CD4-positive, alpha-beta T cell (primary cell): Measurements from ENCODE around the gene PPP2R5C. TPM values are rescaled to one million over a fixed set of nuclear protein-coding genes. Genes with fewer than 3 reads are reported as not detected.
"Not testable (repeated sequence)": the region's sequence is repeated elsewhere in the genome, so short reads cannot be mapped to it uniquely, and the experiment has no call there.

Experiments
- ATAC-seq: fragments of 200-7000 bp; cut with Tn5 transposase; one replicate; pipeline ENCODE4 v1.10.0; 2022; ENCODE audit warnings: mild to moderate bottlenecking; ENCODE audit not compliant: poor library complexity
- CTCF ChIA-PET: fragments of 350-600 bp; sonication (Branson Sonifier 250); formaldehyde crosslinking; loops from one replicate; lab custom pipeline; 2021; ENCODE audit warnings: antibody characterized with exemption, inconsistent platforms; lab: Charles Lee
- POLR2A ChIA-PET: fragments of 350-600 bp; sonication (Branson Sonifier 250); formaldehyde crosslinking; loops from one replicate; lab custom pipeline; 2021; ENCODE audit warnings: antibody characterized with exemption, inconsistent platforms; lab: Charles Lee
- DNase-seq, 14 experiments: peaks; one replicate each; pipeline ENCODE4 v3.0.0-alpha.2; 2013 to 2020; ENCODE audit warnings: mixed read lengths in 2 of 14
- H3K27ac ChIP-seq, 2 donors: one replicate each; pipeline versions ENCODE4 v1.5.1 to v1.7.0; 2013; ENCODE audit warnings: low read length in 2 of 2, low read depth in 1 of 2, mild to moderate bottlenecking in 1 of 2
- H3K27me3 ChIP-seq, 2 experiments: 1 replicate in 1 of 2; 2 replicates in 1 of 2; pipeline versions ENCODE4 v1.6.1 to v1.7.0; 2013; ENCODE audit warnings: low read length in 2 of 2, control low read depth in 1 of 2, mild to moderate bottlenecking in 1 of 2, moderate library complexity in 1 of 2; ENCODE audit not compliant: insufficient read depth in 2 of 2, control insufficient read depth in 1 of 2
- H3K36me3 ChIP-seq: one replicate; pipeline ENCODE4 v1.6.1; 2013; ENCODE audit warnings: low read length, control low read depth; ENCODE audit not compliant: insufficient read depth
- H3K4me1 ChIP-seq: one replicate; pipeline ENCODE4 v1.6.1; 2013; ENCODE audit warnings: low read length, control low read depth; ENCODE audit not compliant: insufficient read depth
- H3K4me3 ChIP-seq: one replicate; pipeline ENCODE4 v1.5.1; 2013; ENCODE audit warnings: mild to moderate bottlenecking, low read length, moderate library complexity
- H3K9me3 ChIP-seq, 2 experiments: 1 replicate in 1 of 2; 2 replicates in 1 of 2; pipeline versions ENCODE4 v1.6.1 to v1.7.0; 2013; ENCODE audit warnings: low read length in 2 of 2, mild to moderate bottlenecking in 2 of 2, control low read depth in 1 of 2, moderate library complexity in 1 of 2; ENCODE audit not compliant: control insufficient read depth in 1 of 2, insufficient read depth in 1 of 2
- H3K27ac Mint-ChIP-seq: one replicate; pipeline ENCODE4 v1.8.0; 2020; ENCODE audit warnings: mixed read lengths
- H3K27me3 Mint-ChIP-seq: one replicate; pipeline ENCODE4 v1.8.0; 2021; ENCODE audit warnings: mixed read lengths
- H3K36me3 Mint-ChIP-seq: one replicate; pipeline ENCODE4 v1.8.0; 2021; ENCODE audit warnings: low read depth, mixed read lengths
- H3K4me1 Mint-ChIP-seq: one replicate; pipeline ENCODE4 v1.8.0; 2021; ENCODE audit warnings: low read depth, mixed read lengths
- H3K4me3 Mint-ChIP-seq: one replicate; pipeline ENCODE4 v1.8.0; 2020; ENCODE audit warnings: mild to moderate bottlenecking, mixed read lengths
- H3K9me3 Mint-ChIP-seq: one replicate; pipeline ENCODE4 v1.8.0; 2020; ENCODE audit warnings: mixed read lengths
- intact Hi-C, 2 experiments: fragments of 100-400 bp; cut with DNase I in 1 of 2; cut with micrococcal nuclease in 1 of 2; formaldehyde crosslinking; loops; one replicate each; pipeline versions ENCODE4 v1.15.1 to v1.9.0; 2023 to 2025; cut with DNase I, micrococcal nuclease
- total RNA-seq, 174 experiments: library from RNA in 2 of 174; stranded (reverse) in 2 of 174; gene quantifications; one replicate each; pipeline ENCODE4 v1.2.3 and lab custom pipeline; 2021 to 2026
- TF ChIP-seq, protein P1 (sequence below): fragments of 200-600 bp; IDR thresholded peaks from one replicate; pipeline ENCODE4 v1.8.0; 2022; ENCODE audit warnings: antibody characterized with exemption, mild to moderate bottlenecking

Gene PPP2R5C
- total RNA-seq, 2 experiments from 2014 or later = 463 to 487 TPM

DNA sequence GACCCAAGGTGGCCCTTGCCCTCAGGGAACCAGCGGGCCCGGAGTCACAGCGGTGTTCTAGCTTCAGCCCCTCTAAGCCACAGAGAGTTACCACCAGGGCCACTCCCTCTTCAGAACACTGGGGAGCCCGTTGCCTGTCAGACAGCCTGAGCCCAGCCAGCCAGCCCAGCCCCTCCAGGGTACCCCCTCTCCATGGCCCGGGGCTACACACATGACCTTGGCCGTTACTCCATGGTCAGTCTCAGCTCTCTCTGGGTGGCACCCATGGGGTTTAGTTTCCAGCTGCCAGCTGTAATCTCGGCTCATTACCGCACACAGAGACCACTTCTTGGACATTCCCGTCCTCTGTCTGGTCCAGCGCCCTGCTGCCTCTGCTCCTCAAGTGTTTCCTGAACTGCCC, 35.0 kb downstream of the PPP2R5C start:
- Histone ChIP-seq H3K4me1 (peaks cover 12% of the 10 kb centered on the region), H3K27me3 (no peaks in the 10 kb centered on the region), H3K36me3 (peaks cover 4% of the 10 kb centered on the region), H3K9me3 (peaks cover 3% of the 10 kb centered on the region in 2 experiments), H3K27ac (no peak overlapping the region), H3K4me3 (no peak overlapping the region)
- TF ChIP-seq, protein P1, sequence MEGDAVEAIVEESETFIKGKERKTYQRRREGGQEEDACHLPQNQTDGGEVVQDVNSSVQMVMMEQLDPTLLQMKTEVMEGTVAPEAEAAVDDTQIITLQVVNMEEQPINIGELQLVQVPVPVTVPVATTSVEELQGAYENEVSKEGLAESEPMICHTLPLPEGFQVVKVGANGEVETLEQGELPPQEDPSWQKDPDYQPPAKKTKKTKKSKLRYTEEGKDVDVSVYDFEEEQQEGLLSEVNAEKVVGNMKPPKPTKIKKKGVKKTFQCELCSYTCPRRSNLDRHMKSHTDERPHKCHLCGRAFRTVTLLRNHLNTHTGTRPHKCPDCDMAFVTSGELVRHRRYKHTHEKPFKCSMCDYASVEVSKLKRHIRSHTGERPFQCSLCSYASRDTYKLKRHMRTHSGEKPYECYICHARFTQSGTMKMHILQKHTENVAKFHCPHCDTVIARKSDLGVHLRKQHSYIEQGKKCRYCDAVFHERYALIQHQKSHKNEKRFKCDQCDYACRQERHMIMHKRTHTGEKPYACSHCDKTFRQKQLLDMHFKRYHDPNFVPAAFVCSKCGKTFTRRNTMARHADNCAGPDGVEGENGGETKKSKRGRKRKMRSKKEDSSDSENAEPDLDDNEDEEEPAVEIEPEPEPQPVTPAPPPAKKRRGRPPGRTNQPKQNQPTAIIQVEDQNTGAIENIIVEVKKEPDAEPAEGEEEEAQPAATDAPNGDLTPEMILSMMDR = no peak
- peaks cover 1% of the 10 kb centered on the region for H3K9me3 Mint-ChIP-seq
- peaks cover 11% of the 10 kb centered on the region for H3K36me3 Mint-ChIP-seq
- H3K27me3 Mint-ChIP-seq = no peaks in the 10 kb centered on the region
- ATAC-seq (no peak), DNase-seq (no peak)
- ChIA-PET POLR2A (no interaction called here), CTCF (no interaction called here)
- H3K4me3 Mint-ChIP-seq = no peak overlapping the region
- no peak overlapping the region for H3K27ac Mint-ChIP-seq
- H3K4me1 Mint-ChIP-seq = peaks cover 24% of the 10 kb centered on the region
- intact Hi-C loops = no loop called here

DNA sequence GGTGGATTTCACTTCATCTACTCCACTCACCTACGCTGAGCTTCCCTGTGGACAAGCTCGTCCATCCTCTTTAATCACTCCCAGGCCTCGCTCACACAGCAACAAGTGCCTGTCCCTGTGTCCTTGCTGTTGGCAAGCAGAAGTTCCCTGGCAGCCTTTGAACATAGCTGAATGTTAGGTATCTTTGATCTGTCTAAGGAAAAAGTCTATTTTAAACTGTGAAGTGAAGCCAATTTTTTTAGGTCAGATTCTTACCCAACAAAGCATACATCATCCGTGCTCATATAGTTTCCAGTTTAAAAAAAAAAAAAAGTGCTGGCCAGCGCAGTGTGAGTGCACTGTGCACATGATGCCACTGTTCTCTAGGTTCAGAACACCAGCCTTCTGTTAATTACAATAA, 36.3 kb downstream of the PPP2R5C start:
- TF ChIP-seq, protein P1 = no peak
- CTCF ChIA-PET = interaction anchor here (1.2 kb wide), 2 partner anchors 16 to 27 kb away, joined by 3 to 4 read pairs; no protein-coding TSS in a partner anchor
- POLR2A ChIA-PET = interaction anchor here (1.7 kb wide), 1 partner anchor 12 kb away, joined by 6 read pairs; no protein-coding TSS in a partner anchor

DNA sequence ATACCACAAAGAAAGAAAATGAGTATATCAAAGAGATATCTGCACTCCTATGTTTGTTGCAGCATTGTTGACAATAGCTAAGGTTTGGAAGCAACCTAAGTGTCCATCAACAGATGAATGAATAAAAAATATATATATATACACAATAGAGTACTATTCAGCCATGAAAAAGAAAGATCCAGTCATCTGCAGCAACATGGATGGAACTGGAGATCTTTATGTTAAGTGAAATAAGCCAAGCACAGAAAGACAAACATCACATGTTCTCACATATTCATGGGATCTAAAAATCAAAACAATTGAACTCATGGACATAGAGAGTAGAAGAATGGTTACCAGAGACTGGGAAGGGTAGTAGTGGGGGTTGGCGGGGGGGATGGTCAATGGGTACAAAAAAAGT, 42.9 kb downstream of the PPP2R5C start:
- H3K9me3 Mint-ChIP-seq, intact Hi-C loops, ATAC-seq, H3K27ac Mint-ChIP-seq, H3K4me3 Mint-ChIP-seq, H3K9me3 ChIP-seq, H3K27me3 Mint-ChIP-seq, H3K27ac ChIP-seq, H3K4me3 ChIP-seq, H3K36me3 Mint-ChIP-seq, H3K27me3 ChIP-seq, H3K4me1 Mint-ChIP-seq, DNase-seq, H3K36me3 ChIP-seq, H3K4me1 ChIP-seq: not testable (repeated sequence)
- POLR2A ChIA-PET = interaction anchor here (1.0 to 1.3 kb wide), 2 partner anchors 19 to 21 kb away, joined by 3 read pairs; no protein-coding TSS in a partner anchor
- CTCF ChIA-PET = interaction anchor here (0.6 to 0.9 kb wide), 2 partner anchors 11 to 97 kb away, joined by 3 to 4 read pairs; no protein-coding TSS in a partner anchor

More for the DNA sequence above, 36.3 kb downstream of the PPP2R5C start:
- ATAC-seq = no peak
- Mint-ChIP-seq H3K36me3 (peaks cover 11% of the 10 kb centered on the region), H3K4me1 (peaks cover 10% of the 10 kb centered on the region), H3K27ac (no peak overlapping the region), H3K4me3 (no peak overlapping the region), H3K9me3 (peaks cover 1% of the 10 kb centered on the region), H3K27me3 (no peaks in the 10 kb centered on the region)
- intact Hi-C loops = no loop called here
- H3K36me3 ChIP-seq = peaks cover 4% of the 10 kb centered on the region
- no peak overlapping the region for H3K4me3 ChIP-seq
- H3K27me3 ChIP-seq = no peaks in the 10 kb centered on the region
- H3K4me1 ChIP-seq = peaks cover 6% of the 10 kb centered on the region
- DNase-seq = no peak
- H3K27ac ChIP-seq = no peak overlapping the region
- peaks cover 3% of the 10 kb centered on the region in 2 experiments for H3K9me3 ChIP-seq

DNA sequence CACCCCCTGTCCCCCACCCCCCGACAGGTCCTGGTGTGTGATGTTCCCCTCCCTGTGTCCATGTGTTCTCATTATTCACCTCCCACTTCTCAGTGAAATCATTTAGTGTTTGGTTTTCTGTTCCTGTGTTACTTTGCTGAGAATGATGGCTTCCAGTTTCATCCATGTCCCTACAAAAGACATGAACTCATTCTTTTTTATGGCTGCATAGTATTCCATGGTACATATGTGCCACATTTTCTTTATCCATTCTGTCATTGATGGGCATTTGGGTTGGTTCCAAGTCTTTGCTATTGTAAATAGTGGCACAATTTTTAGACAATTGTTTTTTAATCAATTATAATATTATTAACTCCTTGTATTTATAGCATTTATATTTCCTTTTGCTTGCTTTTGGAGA, 44.7 kb downstream of the PPP2R5C start:
- H3K4me1 ChIP-seq, H3K27me3 Mint-ChIP-seq, ATAC-seq, DNase-seq, CTCF ChIA-PET, H3K4me3 Mint-ChIP-seq, H3K27me3 ChIP-seq, H3K27ac Mint-ChIP-seq, H3K9me3 ChIP-seq, H3K36me3 ChIP-seq, H3K27ac ChIP-seq, H3K4me3 ChIP-seq, H3K9me3 Mint-ChIP-seq, POLR2A ChIA-PET: not testable (repeated sequence)
- Mint-ChIP-seq H3K36me3 (peaks cover 17% of the 10 kb centered on the region), H3K4me1 (peaks cover 21% of the 10 kb centered on the region)
- intact Hi-C loops = loop anchor here in 1 of 2 experiments (5.0 kb wide), 1 partner anchor 34 kb away; no protein-coding TSS in a partner anchor
